GM20431 (cell line): ENCODE data around the gene CIB1.
"Not testable (repeated sequence)": the region's sequence is repeated elsewhere in the genome, so short reads cannot be mapped to it uniquely, and the experiment has no call there.

ENCODE experiments used
- in situ Hi-C: fragments of 300-500 bp; cut with MseI, MboI; formaldehyde crosslinking; loops from one replicate; pipeline ENCODE4 v1.15.0; 2020; ENCODE audit warnings: low sequenced_read_pairs; ENCODE audit not compliant: unreplicated experiment

Gene CIB1

GRCh38 chr15:90233387-90234095, at the start of gene CIB1:
CIB1 (minus strand) TSS chr15:90233941; CDS start chr15:90233885, 56 bp downstream.
- in situ Hi-C loops: no loop called here

GRCh38 chr15:90281637-90282036, 47.9 kb upstream of the CIB1 start:
- in situ Hi-C loops: not testable (repeated sequence)

- in situ Hi-C loops: not testable (repeated sequence)
Measured at GRCh38 chr15:90280743-90281142, 47.0 kb upstream of the CIB1 start.

GRCh38 chr15:90278467-90278866, 44.7 kb upstream of the CIB1 start:
- in situ Hi-C loops: not testable (repeated sequence)

- in situ Hi-C loops: no loop called here
Measured at GRCh38 chr15:90271459-90272166, 37.9 kb upstream of the CIB1 start.

- in situ Hi-C loops: no loop called here
Measured at GRCh38 chr15:90270502-90271150, 36.9 kb upstream of the CIB1 start.

GRCh38 chr15:90268415-90268814, 34.7 kb upstream of the CIB1 start:
- in situ Hi-C loops: no loop called here

- in situ Hi-C loops: no loop called here
Measured at GRCh38 chr15:90266485-90266884, 32.7 kb upstream of the CIB1 start.

GRCh38 chr15:90266061-90266431, 32.3 kb upstream of the CIB1 start:
- in situ Hi-C loops: no loop called here

- in situ Hi-C loops: no loop called here
Measured at GRCh38 chr15:90265271-90266060, 31.7 kb upstream of the CIB1 start, which contains the start of gene NGRN. NGRN (plus strand) TSS chr15:90265672; CDS start chr15:90265713, 41 bp downstream.

GRCh38 chr15:90264671-90265070, 30.9 kb upstream of the CIB1 start:
- in situ Hi-C loops: no loop called here

GRCh38 chr15:90262426-90262825, 28.7 kb upstream of the CIB1 start:
- in situ Hi-C loops: no loop called here

GRCh38 chr15:90261811-90262210, 28.1 kb upstream of the CIB1 start:
- in situ Hi-C loops: no loop called here

- in situ Hi-C loops: not testable (repeated sequence)
Measured at GRCh38 chr15:90260731-90261130, 27.0 kb upstream of the CIB1 start.

- in situ Hi-C loops: no loop called here
Measured at GRCh38 chr15:90259524-90259923, 25.8 kb upstream of the CIB1 start.

- in situ Hi-C loops: no loop called here
Measured at GRCh38 chr15:90257776-90258175, 24.0 kb upstream of the CIB1 start.

- in situ Hi-C loops: no loop called here
Measured at GRCh38 chr15:90249203-90249863, 15.6 kb upstream of the CIB1 start, which contains the start of gene TTLL13. TTLL13 (plus strand) TSS chr15:90249556; CDS start chr15:90250631, 1,075 bp downstream.

GRCh38 chr15:90248789-90249202, 15.1 kb upstream of the CIB1 start:
- in situ Hi-C loops: no loop called here

- in situ Hi-C loops: no loop called here
Measured at GRCh38 chr15:90243943-90244639, 10.3 kb upstream of the CIB1 start.
